GM23338 (cell line): Measurements from ENCODE around the gene ALS2. TPM values are rescaled to one million over a fixed set of nuclear protein-coding genes. Genes with fewer than 3 reads are reported as not detected.

Experiments used
- ATAC-seq: fragments of 200-7000 bp; cut with Tn5 transposase; 3 replicates; pipeline ENCODE4 v1.9.1; 2020
- DNase-seq: peaks from one replicate; pipeline ENCODE4 v3.0.0-alpha.2; 2015; ENCODE audit warnings: low spot score
- H2AFZ ChIP-seq: fragments of 200-600 bp; sonication (generic); 2 replicates; pipeline ENCODE4 v1.8.0; 2016; ENCODE audit warnings: antibody characterized with exemption, mild to moderate bottlenecking, moderate library complexity
- H3F3A ChIP-seq: fragments of 200-600 bp; sonication (generic); replicated peaks from 2 replicates; pipeline ENCODE4 v1.8.0; 2017; ENCODE audit warnings: antibody characterized with exemption, mixed run types, low read depth
- H3K27ac ChIP-seq: fragments of 200-600 bp; sonication (generic); 2 replicates; pipeline ENCODE4 v1.6.1; 2016; ENCODE audit warnings: low read depth
- H3K27me3 ChIP-seq: fragments of 200-600 bp; sonication (generic); 2 replicates; pipeline ENCODE4 v1.8.0; 2016; ENCODE audit warnings: mild to moderate bottlenecking, mixed run types, moderate library complexity; ENCODE audit not compliant: insufficient read depth
- H3K36me3 ChIP-seq: fragments of 200-600 bp; sonication (generic); 2 replicates; pipeline ENCODE4 v1.8.0; 2016; ENCODE audit warnings: mild to moderate bottlenecking; ENCODE audit not compliant: insufficient read depth
- H3K4me1 ChIP-seq: fragments of 200-600 bp; sonication (generic); 2 replicates; pipeline ENCODE4 v1.8.0; 2016; ENCODE audit warnings: mild to moderate bottlenecking, moderate library complexity; ENCODE audit not compliant: insufficient read depth
- H3K4me2 ChIP-seq: fragments of 200-600 bp; sonication (generic); 2 replicates; pipeline ENCODE4 v1.7.1; 2017; ENCODE audit warnings: mixed run types
- H3K4me3 ChIP-seq: fragments of 200-600 bp; sonication (generic); 2 replicates; pipeline ENCODE4 v1.6.1; 2016; ENCODE audit warnings: mixed run types
- H3K79me2 ChIP-seq: fragments of 200-600 bp; sonication (generic); replicated peaks from 2 replicates; pipeline ENCODE4 v1.8.0; 2017; ENCODE audit warnings: mild to moderate bottlenecking; ENCODE audit not compliant: insufficient read depth
- H3K9me2 ChIP-seq: fragments of 200-600 bp; sonication (generic); 2 replicates; pipeline ENCODE4 v1.8.0; 2017; ENCODE audit not compliant: insufficient read depth
- H4K20me1 ChIP-seq: fragments of 200-600 bp; sonication (generic); replicated peaks from 2 replicates; pipeline ENCODE4 v1.8.0; 2017; ENCODE audit warnings: mild to moderate bottlenecking; ENCODE audit not compliant: insufficient read depth
- H3K27ac Mint-ChIP-seq: 2 replicates; pipeline ENCODE4 v1.8.0; 2020; ENCODE audit warnings: inconsistent platforms, mild to moderate bottlenecking, moderate library complexity, mixed read lengths
- H3K27me3 Mint-ChIP-seq: 3 replicates; pipeline ENCODE4 v1.8.0; 2022; ENCODE audit warnings: low read depth, mild to moderate bottlenecking, moderate library complexity, mixed read lengths, inconsistent platforms; ENCODE audit not compliant: insufficient read depth, poor library complexity
- H3K36me3 Mint-ChIP-seq: 3 replicates; pipeline ENCODE4 v1.8.0; 2021; ENCODE audit warnings: low read depth, mild to moderate bottlenecking, inconsistent platforms, moderate library complexity, mixed read lengths
- H3K4me1 Mint-ChIP-seq: 3 replicates; pipeline ENCODE4 v1.8.0; 2020; ENCODE audit warnings: mild to moderate bottlenecking, inconsistent platforms, mixed read lengths
- H3K4me3 Mint-ChIP-seq: 3 replicates; pipeline ENCODE4 v1.8.0; 2021; ENCODE audit warnings: moderate library complexity, mild to moderate bottlenecking, inconsistent platforms, mixed read lengths
- H3K9me3 Mint-ChIP-seq: 3 replicates; pipeline ENCODE4 v1.8.0; 2020; ENCODE audit warnings: moderate library complexity, mild to moderate bottlenecking, inconsistent platforms, mixed read lengths
- CREB1 ChIP-seq: fragments of 250-450 bp; sonication (Bioruptor Pico); IDR thresholded peaks from 2 replicates; pipeline ENCODE4 v1.5.0; 2020; ENCODE audit warnings: low read depth, mild to moderate bottlenecking, moderate library complexity
- EZH2 ChIP-seq: fragments of 200-600 bp; sonication (generic); IDR thresholded peaks from one replicate; pipeline ENCODE4 v1.8.0; 2017; ENCODE audit warnings: antibody characterized with exemption, mild to moderate bottlenecking, low read depth; ENCODE audit not compliant: unreplicated experiment
- EZH2phosphoT487 ChIP-seq: fragments of 200-600 bp; sonication (generic); IDR thresholded peaks from one replicate; pipeline ENCODE4 v1.8.1; 2018; ENCODE audit warnings: antibody characterized with exemption; ENCODE audit not compliant: unreplicated experiment
- JUNB ChIP-seq: IDR thresholded peaks from one replicate; pipeline ENCODE4 v1.6.1; 2016; ENCODE audit warnings: antibody characterized with exemption; ENCODE audit not compliant: unreplicated experiment
- NANOG ChIP-seq: IDR thresholded peaks from 2 replicates; pipeline ENCODE4 v1.6.1; 2016; ENCODE audit warnings: antibody characterized with exemption, borderline replicate concordance
- POLR2AphosphoS5 ChIP-seq: IDR thresholded peaks from 2 replicates; pipeline ENCODE4 v1.6.1; 2016; ENCODE audit warnings: antibody characterized with exemption, low read depth
- STAT1 ChIP-seq: IDR thresholded peaks from one replicate; pipeline ENCODE4 v1.6.1; 2016; ENCODE audit warnings: antibody characterized with exemption; ENCODE audit not compliant: unreplicated experiment
- ZNF114 ChIP-seq: fragments of 250-450 bp; sonication (Bioruptor Pico); IDR thresholded peaks from 2 replicates; pipeline ENCODE4 v1.5.0; 2020; ENCODE audit warnings: mild to moderate bottlenecking, moderate library complexity
- ZNF331 ChIP-seq: fragments of 250-450 bp; sonication (Bioruptor Pico); IDR thresholded peaks from 2 replicates; pipeline ENCODE4 v1.5.0; 2020; ENCODE audit warnings: low read depth, mild to moderate bottlenecking, moderate library complexity
- polyA plus RNA-seq: library from polyadenylated mRNA; unstranded; fragments of >200 nt; fragmentation: Nextera tagmentation; extraction: Ambion mirVana; gene quantifications from 2 replicates; pipeline ENCODE4 v1.2.1, GENCODE V29; 2016
- total RNA-seq: library from RNA; depleted of rRNA; stranded (reverse); fragments of >200 nt; shearing (Covaris generic); gene quantifications from 2 replicates; pipeline ENCODE4 v1.2.3, GENCODE V29; 2014
- TF ChIP-seq, protein P1 (sequence below), 2 experiments: fragments of 200-600 bp in 1 of 2; sonication (generic) in 1 of 2; conservative IDR thresholded peaks; 2 replicates each; pipeline versions ENCODE4 v1.5.1 to v1.6.1; 2016 to 2017; ENCODE audit warnings: antibody characterized with exemption in 2 of 2, low read depth in 2 of 2, mild to moderate bottlenecking in 2 of 2, moderate library complexity in 1 of 2
- TF ChIP-seq, protein P2 (sequence below): IDR thresholded peaks from 2 replicates; pipeline ENCODE4 v1.6.1; 2016; ENCODE audit warnings: antibody characterized with exemption
- TF ChIP-seq, protein P3 (sequence below): IDR thresholded peaks from one replicate; pipeline ENCODE4 v1.6.1; 2018; ENCODE audit warnings: antibody characterized with exemption; ENCODE audit not compliant: unreplicated experiment

The ALS2 gene
- total and polyA plus RNA-seq, 2 experiments from 2014 or later = 9.6 to 43.3 TPM

DNA sequence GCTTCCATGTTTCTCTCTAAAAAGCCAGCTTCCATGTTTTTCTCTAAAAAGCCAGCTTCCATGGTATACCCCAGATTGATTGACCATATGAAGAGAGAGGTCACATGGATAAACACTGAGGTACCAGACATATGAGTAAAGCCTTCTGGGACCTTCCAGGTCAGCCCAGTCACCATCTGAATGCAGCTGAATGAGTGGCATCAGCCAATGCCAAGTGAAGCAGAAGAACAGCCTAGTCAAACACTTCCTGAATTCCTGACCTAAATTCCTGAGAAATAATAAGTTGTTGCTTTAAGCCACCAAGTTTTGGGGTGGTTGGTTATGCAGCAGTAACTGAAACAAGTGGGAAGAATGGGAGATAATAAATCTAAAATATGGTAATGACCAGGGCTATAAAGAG, 5.7 kb upstream of the ALS2 start:
- no peaks in the 10 kb centered on the region for H3K27me3 ChIP-seq
- no peak overlapping the region for H2AFZ ChIP-seq
- no peak overlapping the region for H3K4me3 Mint-ChIP-seq
- no peaks in the 10 kb centered on the region for H3K4me1 ChIP-seq
- no peaks in the 10 kb centered on the region for H3K79me2 ChIP-seq
- no peak overlapping the region for H3K4me3 ChIP-seq
- DNase-seq = no peak
- no peaks in the 10 kb centered on the region for H3K9me2 ChIP-seq
- no peak for ATAC-seq
- H3K27ac Mint-ChIP-seq = no peak overlapping the region
- no peaks in the 10 kb centered on the region for H3F3A ChIP-seq
- no peaks in the 10 kb centered on the region for H4K20me1 ChIP-seq
- TF ChIP-seq, protein P1, sequence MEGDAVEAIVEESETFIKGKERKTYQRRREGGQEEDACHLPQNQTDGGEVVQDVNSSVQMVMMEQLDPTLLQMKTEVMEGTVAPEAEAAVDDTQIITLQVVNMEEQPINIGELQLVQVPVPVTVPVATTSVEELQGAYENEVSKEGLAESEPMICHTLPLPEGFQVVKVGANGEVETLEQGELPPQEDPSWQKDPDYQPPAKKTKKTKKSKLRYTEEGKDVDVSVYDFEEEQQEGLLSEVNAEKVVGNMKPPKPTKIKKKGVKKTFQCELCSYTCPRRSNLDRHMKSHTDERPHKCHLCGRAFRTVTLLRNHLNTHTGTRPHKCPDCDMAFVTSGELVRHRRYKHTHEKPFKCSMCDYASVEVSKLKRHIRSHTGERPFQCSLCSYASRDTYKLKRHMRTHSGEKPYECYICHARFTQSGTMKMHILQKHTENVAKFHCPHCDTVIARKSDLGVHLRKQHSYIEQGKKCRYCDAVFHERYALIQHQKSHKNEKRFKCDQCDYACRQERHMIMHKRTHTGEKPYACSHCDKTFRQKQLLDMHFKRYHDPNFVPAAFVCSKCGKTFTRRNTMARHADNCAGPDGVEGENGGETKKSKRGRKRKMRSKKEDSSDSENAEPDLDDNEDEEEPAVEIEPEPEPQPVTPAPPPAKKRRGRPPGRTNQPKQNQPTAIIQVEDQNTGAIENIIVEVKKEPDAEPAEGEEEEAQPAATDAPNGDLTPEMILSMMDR (conservative IDR thresholded peaks at IDR 0.05; ENCODE audit: low read depth in 2 of 2) = no peak
- TF ChIP-seq, protein P2, sequence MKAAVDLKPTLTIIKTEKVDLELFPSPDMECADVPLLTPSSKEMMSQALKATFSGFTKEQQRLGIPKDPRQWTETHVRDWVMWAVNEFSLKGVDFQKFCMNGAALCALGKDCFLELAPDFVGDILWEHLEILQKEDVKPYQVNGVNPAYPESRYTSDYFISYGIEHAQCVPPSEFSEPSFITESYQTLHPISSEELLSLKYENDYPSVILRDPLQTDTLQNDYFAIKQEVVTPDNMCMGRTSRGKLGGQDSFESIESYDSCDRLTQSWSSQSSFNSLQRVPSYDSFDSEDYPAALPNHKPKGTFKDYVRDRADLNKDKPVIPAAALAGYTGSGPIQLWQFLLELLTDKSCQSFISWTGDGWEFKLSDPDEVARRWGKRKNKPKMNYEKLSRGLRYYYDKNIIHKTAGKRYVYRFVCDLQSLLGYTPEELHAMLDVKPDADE = no peak
- TF ChIP-seq NANOG (no peak), CREB1 (no peak), POLR2AphosphoS5 (no peak), EZH2phosphoT487 (no peak), STAT1 (no peak), ZNF331 (CRISPR knock-in tag) (no peak), ZNF114 (CRISPR knock-in tag) (no peak)
- TF ChIP-seq, protein P3, sequence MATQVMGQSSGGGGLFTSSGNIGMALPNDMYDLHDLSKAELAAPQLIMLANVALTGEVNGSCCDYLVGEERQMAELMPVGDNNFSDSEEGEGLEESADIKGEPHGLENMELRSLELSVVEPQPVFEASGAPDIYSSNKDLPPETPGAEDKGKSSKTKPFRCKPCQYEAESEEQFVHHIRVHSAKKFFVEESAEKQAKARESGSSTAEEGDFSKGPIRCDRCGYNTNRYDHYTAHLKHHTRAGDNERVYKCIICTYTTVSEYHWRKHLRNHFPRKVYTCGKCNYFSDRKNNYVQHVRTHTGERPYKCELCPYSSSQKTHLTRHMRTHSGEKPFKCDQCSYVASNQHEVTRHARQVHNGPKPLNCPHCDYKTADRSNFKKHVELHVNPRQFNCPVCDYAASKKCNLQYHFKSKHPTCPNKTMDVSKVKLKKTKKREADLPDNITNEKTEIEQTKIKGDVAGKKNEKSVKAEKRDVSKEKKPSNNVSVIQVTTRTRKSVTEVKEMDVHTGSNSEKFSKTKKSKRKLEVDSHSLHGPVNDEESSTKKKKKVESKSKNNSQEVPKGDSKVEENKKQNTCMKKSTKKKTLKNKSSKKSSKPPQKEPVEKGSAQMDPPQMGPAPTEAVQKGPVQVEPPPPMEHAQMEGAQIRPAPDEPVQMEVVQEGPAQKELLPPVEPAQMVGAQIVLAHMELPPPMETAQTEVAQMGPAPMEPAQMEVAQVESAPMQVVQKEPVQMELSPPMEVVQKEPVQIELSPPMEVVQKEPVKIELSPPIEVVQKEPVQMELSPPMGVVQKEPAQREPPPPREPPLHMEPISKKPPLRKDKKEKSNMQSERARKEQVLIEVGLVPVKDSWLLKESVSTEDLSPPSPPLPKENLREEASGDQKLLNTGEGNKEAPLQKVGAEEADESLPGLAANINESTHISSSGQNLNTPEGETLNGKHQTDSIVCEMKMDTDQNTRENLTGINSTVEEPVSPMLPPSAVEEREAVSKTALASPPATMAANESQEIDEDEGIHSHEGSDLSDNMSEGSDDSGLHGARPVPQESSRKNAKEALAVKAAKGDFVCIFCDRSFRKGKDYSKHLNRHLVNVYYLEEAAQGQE = no peak
- no peaks in the 10 kb centered on the region for H3K36me3 ChIP-seq
- H3K4me1 Mint-ChIP-seq = no peaks in the 10 kb centered on the region
- H3K27ac ChIP-seq = no peak overlapping the region
- no peak overlapping the region for H3K4me2 ChIP-seq
- no peaks in the 10 kb centered on the region for H3K9me3 Mint-ChIP-seq
- H3K36me3 Mint-ChIP-seq = no peaks in the 10 kb centered on the region
- no peaks in the 10 kb centered on the region for H3K27me3 Mint-ChIP-seq

GRCh38 chr2:201785135-201785534, 4.4 kb upstream of the ALS2 start:
- H3K79me2 ChIP-seq = peaks cover 2% of the 10 kb centered on the region; the same call in 1 of the 2 replicates
- H3K27me3 Mint-ChIP-seq = no peaks in the 10 kb centered on the region
- H3K36me3 ChIP-seq = no peaks in the 10 kb centered on the region
- DNase-seq (no peak), ATAC-seq (no peak)
- H3K9me3 Mint-ChIP-seq = no peaks in the 10 kb centered on the region
- no peak overlapping the region for H3K27ac Mint-ChIP-seq
- no peaks in the 10 kb centered on the region for H3K27me3 ChIP-seq
- peaks cover 2% of the 10 kb centered on the region; the same call in 1 of the 2 replicates for H3F3A ChIP-seq
- H3K9me2 ChIP-seq = no peaks in the 10 kb centered on the region
- H3K4me2 ChIP-seq = no peak overlapping the region
- H4K20me1 ChIP-seq = no peaks in the 10 kb centered on the region
- H3K4me3 ChIP-seq = no peak overlapping the region
- no peak overlapping the region for H3K27ac ChIP-seq
- H3K36me3 Mint-ChIP-seq = no peaks in the 10 kb centered on the region
- H3K4me3 Mint-ChIP-seq = no peak overlapping the region
- no peak overlapping the region for H2AFZ ChIP-seq
- peaks cover 1% of the 10 kb centered on the region; the same call in 2 of the 3 replicates for H3K4me1 Mint-ChIP-seq
- H3K4me1 ChIP-seq = no peaks in the 10 kb centered on the region
- TF ChIP-seq ZNF114 (CRISPR knock-in tag) (no peak), EZH2 (no peak), POLR2AphosphoS5 (no peak), ZNF331 (CRISPR knock-in tag) (no peak), CREB1 (no peak), JUNB (no peak), NANOG (no peak), STAT1 (no peak)
- TF ChIP-seq, protein P2 = no peak
- TF ChIP-seq, protein P3 = no peak
